GM23248 (cell line): ENCODE measurements around the gene FEM1B. TPM values are rescaled to one million over a fixed set of nuclear protein-coding genes. Genes with fewer than 3 reads are reported as not detected.

Experiments
- DNase-seq: peaks from one replicate; pipeline ENCODE4 v3.0.0-alpha.2; 2015
- H2AFZ ChIP-seq: fragments of 200-600 bp; sonication (generic); 2 replicates; pipeline ENCODE4 v1.6.1; 2016; ENCODE audit warnings: antibody characterized with exemption
- H3F3A ChIP-seq: fragments of 200-600 bp; sonication (generic); 2 replicates; pipeline ENCODE4 v1.6.1; 2016; ENCODE audit warnings: mild to moderate bottlenecking, antibody characterized with exemption, mixed run types; ENCODE audit not compliant: insufficient read depth
- H3K27ac ChIP-seq: fragments of 200-600 bp; sonication (generic); 2 replicates; pipeline ENCODE4 v1.5.1; 2016; ENCODE audit warnings: mild to moderate bottlenecking
- H3K27me3 ChIP-seq: fragments of 200-600 bp; sonication (generic); replicated peaks from 2 replicates; pipeline ENCODE4 v1.6.1; 2016; ENCODE audit warnings: mild to moderate bottlenecking; ENCODE audit not compliant: insufficient read depth
- H3K36me3 ChIP-seq: fragments of 200-600 bp; sonication (generic); 2 replicates; pipeline ENCODE4 v1.6.1; 2016; ENCODE audit warnings: low read depth, mild to moderate bottlenecking
- H3K4me1 ChIP-seq: fragments of 200-600 bp; sonication (generic); 2 replicates; pipeline ENCODE4 v1.6.1; 2016; ENCODE audit warnings: mild to moderate bottlenecking; ENCODE audit not compliant: insufficient read depth
- H3K4me2 ChIP-seq: fragments of 200-600 bp; sonication (generic); one replicate; pipeline ENCODE4 v1.6.1; 2016; ENCODE audit warnings: mild to moderate bottlenecking; ENCODE audit not compliant: unreplicated experiment
- H3K4me3 ChIP-seq: fragments of 200-600 bp; sonication (generic); 2 replicates; pipeline ENCODE4 v1.5.1; 2016; ENCODE audit warnings: mild to moderate bottlenecking
- H3K79me2 ChIP-seq: fragments of 200-600 bp; sonication (generic); 2 replicates; pipeline ENCODE4 v1.6.1; 2016; ENCODE audit warnings: mild to moderate bottlenecking; ENCODE audit not compliant: insufficient read depth
- H3K9ac ChIP-seq: fragments of 200-600 bp; sonication (generic); 2 replicates; pipeline ENCODE4 v1.6.1; 2016; ENCODE audit warnings: mild to moderate bottlenecking
- H3K9me2 ChIP-seq: fragments of 200-600 bp; sonication (generic); 2 replicates; pipeline ENCODE4 v1.6.1; 2016; ENCODE audit warnings: mixed run types, mild to moderate bottlenecking, moderate library complexity; ENCODE audit not compliant: insufficient read depth
- H3K9me3 ChIP-seq: fragments of 200-600 bp; sonication (generic); one replicate; pipeline ENCODE4 v1.6.1; 2017; ENCODE audit warnings: low read depth
- H4K20me1 ChIP-seq: fragments of 200-600 bp; sonication (generic); 2 replicates; pipeline ENCODE4 v1.6.0; 2016; ENCODE audit not compliant: insufficient read depth
- EZH2 ChIP-seq: fragments of 200-600 bp; sonication (generic); IDR thresholded peaks from 2 replicates; pipeline ENCODE4 v1.6.1; 2018; ENCODE audit warnings: antibody characterized with exemption, mild to moderate bottlenecking; ENCODE audit not compliant: insufficient read depth, poor library complexity, severe bottlenecking
- EZH2phosphoT487 ChIP-seq: fragments of 200-600 bp; sonication (generic); IDR thresholded peaks from 2 replicates; pipeline ENCODE4 v1.6.1; 2018; ENCODE audit warnings: antibody characterized with exemption, moderate library complexity, mild to moderate bottlenecking, low read depth; ENCODE audit not compliant: insufficient read depth
- WGBS, 2 experiments: methylation state at CpG; one replicate each; pipeline ENCODE4 v1.1.6; 2015 to 2017; ENCODE audit warnings: low lambda C conversion rate in 2 of 2, low coverage in 1 of 2; ENCODE audit errors: missing lambda C conversion rate in 2 of 2; 5-methylcytosine and 5-hydroxymethylcytosine counted together
- in situ Hi-C: fragments of 300-500 bp; cut with MboI; formaldehyde crosslinking; loops from 2 replicates; pipeline ENCODE4 v1.15.0; 2020
- polyA plus RNA-seq: library from polyadenylated mRNA; unstranded; fragments of >200 nt; fragmentation: Nextera tagmentation; extraction: Ambion mirVana; gene quantifications from 2 replicates; pipeline ENCODE4 v1.2.1, GENCODE V29; 2016
- total RNA-seq: library from RNA; depleted of rRNA; stranded (reverse); fragments of >200 nt; shearing (Covaris generic); gene quantifications from 2 replicates; pipeline ENCODE4 v1.2.3, GENCODE V29; 2014

Gene FEM1B
- total and polyA plus RNA-seq, 2 experiments from 2014 or later = 15.7 to 36.2 TPM

DNA sequence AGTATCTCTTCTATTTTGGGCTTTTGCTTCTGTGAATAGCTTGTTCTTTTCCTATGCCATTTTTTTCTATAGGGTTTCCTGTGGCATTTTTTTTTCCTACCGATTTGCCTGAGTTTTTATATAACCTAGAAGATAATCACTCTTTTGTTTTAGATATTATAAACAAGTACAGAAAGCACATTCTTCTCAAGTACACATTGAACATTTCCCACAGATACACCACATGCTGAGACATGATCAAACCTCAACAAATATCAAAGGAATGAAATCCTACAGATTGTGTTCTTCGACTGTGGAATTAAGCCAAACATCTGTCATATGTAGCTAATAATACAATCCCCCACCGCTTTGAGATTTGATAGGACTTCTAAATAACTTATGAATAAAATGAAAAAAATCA, 9.1 kb upstream of the FEM1B start:
- in situ Hi-C loops = no loop called here
- Histone ChIP-seq H4K20me1 (no peaks in the 10 kb centered on the region), H3K9me2 (no peaks in the 10 kb centered on the region), H3K27ac (no peak overlapping the region), H3F3A (peaks cover 26% of the 10 kb centered on the region), H3K36me3 (no peaks in the 10 kb centered on the region), H3K4me1 (peaks cover 30% of the 10 kb centered on the region), H2AFZ (no peak overlapping the region), H3K27me3 (no peaks in the 10 kb centered on the region), H3K4me3 (no peak overlapping the region), H3K79me2 (no peaks in the 10 kb centered on the region), H3K4me2 (no peak overlapping the region), H3K9ac (no peak overlapping the region), H3K9me3 (no peaks in the 10 kb centered on the region)
- no peak for DNase-seq
- 32% methylated on average over 3 of the region's 3 CpGs for WGBS, 2 experiments
- no peak for TF ChIP-seq EZH2phosphoT487
- no peak for TF ChIP-seq EZH2

DNA sequence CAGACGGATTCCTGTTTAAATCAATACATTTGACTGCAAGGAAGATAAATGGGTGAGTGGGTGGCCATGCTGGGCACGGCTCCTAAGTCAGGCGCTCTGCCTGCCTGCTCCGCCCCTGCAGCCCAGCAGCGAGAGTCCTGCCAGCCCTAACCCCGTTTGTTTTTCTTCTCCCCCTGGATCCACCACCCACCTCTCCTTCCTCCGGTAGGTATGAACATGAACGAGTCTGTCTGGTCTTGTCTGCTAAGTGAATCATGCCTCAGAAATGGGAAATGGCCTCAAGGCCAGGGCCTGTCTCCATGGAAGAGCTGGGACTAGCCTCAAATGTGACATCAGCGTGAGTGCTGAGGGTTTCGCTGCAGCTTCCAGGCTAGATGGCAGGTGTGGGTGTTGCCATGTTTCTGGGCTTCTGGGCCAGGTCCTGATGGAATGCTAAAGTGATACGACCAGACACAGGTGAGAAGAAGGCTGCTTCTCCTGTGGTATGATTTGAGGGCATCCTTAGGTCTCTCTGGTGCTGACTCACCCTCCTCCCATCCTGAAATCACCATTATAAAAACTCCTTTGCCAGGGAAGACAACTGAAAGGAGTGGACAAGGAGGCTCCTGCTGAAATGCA, 5.6 kb upstream of the FEM1B start:
- H3K9me3 ChIP-seq = no peaks in the 10 kb centered on the region
- in situ Hi-C loops = no loop called here
- peak overlapping the region; percentile 81 for H3K4me2 ChIP-seq
- peak overlapping the region; percentile 87 for H3K27ac ChIP-seq
- DNase-seq = peak; percentile 92
- H3K4me1 ChIP-seq = peaks cover 45% of the 10 kb centered on the region
- peak overlapping the region; percentile 56 for H2AFZ ChIP-seq
- peaks cover 23% of the 10 kb centered on the region for H3K79me2 ChIP-seq
- TF ChIP-seq EZH2phosphoT487 = no peak
- peak overlapping the region; percentile 59 for H3K4me3 ChIP-seq
- no peaks in the 10 kb centered on the region for H3K36me3 ChIP-seq
- peaks cover 37% of the 10 kb centered on the region for H3F3A ChIP-seq
- no peaks in the 10 kb centered on the region for H3K27me3 ChIP-seq
- WGBS, 2 experiments = 2% methylated on average over 11 of the region's 11 CpGs
- peak overlapping the region; percentile 58 for H3K9ac ChIP-seq
- H4K20me1 ChIP-seq = no peaks in the 10 kb centered on the region
- no peaks in the 10 kb centered on the region for H3K9me2 ChIP-seq

GRCh38 chr15:68272721-68273271, 4.7 kb upstream of the FEM1B start:
- Histone ChIP-seq H3K9me2 (no peaks in the 10 kb centered on the region), H3K4me1 (peaks cover 45% of the 10 kb centered on the region), H3K9ac (peak overlapping the region; percentile 58), H3F3A (peaks cover 40% of the 10 kb centered on the region), H3K27me3 (no peaks in the 10 kb centered on the region), H3K9me3 (no peaks in the 10 kb centered on the region), H3K4me3 (peak overlapping the region; percentile 59), H3K27ac (peak overlapping the region; percentile 87), H3K36me3 (no peaks in the 10 kb centered on the region), H3K79me2 (peaks cover 23% of the 10 kb centered on the region), H3K4me2 (peak overlapping the region; percentile 81), H2AFZ (no peak overlapping the region), H4K20me1 (no peaks in the 10 kb centered on the region)
- 0% methylated on average over 1 of the region's 1 CpG for WGBS, 2 experiments
- DNase-seq = peak; percentile 94
- TF ChIP-seq EZH2 (no peak), EZH2phosphoT487 (no peak)
- in situ Hi-C loops = no loop called here

- H3F3A ChIP-seq = peaks cover 51% of the 10 kb centered on the region
- peaks cover 45% of the 10 kb centered on the region for H3K4me1 ChIP-seq
- peaks cover 2% of the 10 kb centered on the region; the same call in 1 of the 2 replicates for H4K20me1 ChIP-seq
- no peak overlapping the region for H3K4me3 ChIP-seq
- no peaks in the 10 kb centered on the region for H3K9me3 ChIP-seq
- WGBS, 2 experiments = 79% methylated on average over 5 of the region's 5 CpGs
- H2AFZ ChIP-seq = no peak overlapping the region
- in situ Hi-C loops = no loop called here
- H3K9ac ChIP-seq = no peak overlapping the region
- DNase-seq = no peak
- H3K4me2 ChIP-seq = no peak overlapping the region
- TF ChIP-seq EZH2 (no peak), EZH2phosphoT487 (no peak)
- H3K79me2 ChIP-seq = peaks cover 37% of the 10 kb centered on the region
- H3K36me3 ChIP-seq = no peaks in the 10 kb centered on the region
- H3K27ac ChIP-seq = no peak overlapping the region
- H3K27me3 ChIP-seq = no peaks in the 10 kb centered on the region
- H3K9me2 ChIP-seq = no peaks in the 10 kb centered on the region
Measured at GRCh38 chr15:68274201-68274848, 3.2 kb upstream of the FEM1B start.
